HG03095 (cell line): ENCODE measurements around the gene CIDEC.

ENCODE experiments used
- ATAC-seq: cut with Tn5 transposase; IDR thresholded peaks from one replicate; pipeline ENCODE4 v1.9.1; 2021; ENCODE audit warnings: moderate library complexity; ENCODE audit not compliant: unreplicated experiment

CIDEC gene, protein sequence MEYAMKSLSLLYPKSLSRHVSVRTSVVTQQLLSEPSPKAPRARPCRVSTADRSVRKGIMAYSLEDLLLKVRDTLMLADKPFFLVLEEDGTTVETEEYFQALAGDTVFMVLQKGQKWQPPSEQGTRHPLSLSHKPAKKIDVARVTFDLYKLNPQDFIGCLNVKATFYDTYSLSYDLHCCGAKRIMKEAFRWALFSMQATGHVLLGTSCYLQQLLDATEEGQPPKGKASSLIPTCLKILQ

DNA sequence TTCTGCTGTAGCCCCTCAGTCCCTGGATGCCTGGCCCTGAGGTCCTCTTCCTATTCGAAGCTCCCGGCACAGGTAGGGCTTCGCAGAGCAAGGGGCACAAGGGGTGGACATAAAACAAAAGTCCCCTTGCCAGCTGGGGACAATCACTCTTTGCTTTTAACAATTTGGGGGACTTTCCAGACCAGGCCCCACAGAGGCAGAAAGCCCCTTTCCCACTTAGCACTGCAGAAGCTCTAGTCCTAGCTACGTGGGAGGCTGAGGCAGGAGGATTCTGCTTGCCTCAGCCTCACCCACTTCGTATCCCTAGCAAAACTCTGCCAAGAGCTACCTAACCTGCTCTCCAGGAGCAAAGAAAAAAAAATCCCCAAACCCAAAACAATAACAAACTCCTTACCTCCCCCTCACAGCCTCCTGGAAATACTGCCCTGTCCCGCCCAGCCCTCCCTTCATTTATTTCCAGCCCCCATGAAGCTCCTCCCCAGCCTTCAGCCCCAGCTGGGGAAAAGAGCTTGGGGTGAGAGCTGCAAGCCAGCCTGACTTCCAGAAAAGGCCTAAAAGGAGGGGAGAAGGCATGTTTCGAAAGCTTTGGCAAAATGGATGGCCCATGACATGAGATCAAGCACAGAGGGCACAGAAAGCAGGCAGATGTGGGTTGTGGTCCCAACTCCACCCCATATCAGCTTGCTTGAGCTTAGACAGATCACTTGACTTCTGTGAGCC lies at the start of gene CIDEC:
TSS of gene CIDEC (minus strand) at position 424 of the 720 bp plus-strand sequence. CDS start 1,767 bp downstream, outside the sequence.
- no peak for ATAC-seq

DNA sequence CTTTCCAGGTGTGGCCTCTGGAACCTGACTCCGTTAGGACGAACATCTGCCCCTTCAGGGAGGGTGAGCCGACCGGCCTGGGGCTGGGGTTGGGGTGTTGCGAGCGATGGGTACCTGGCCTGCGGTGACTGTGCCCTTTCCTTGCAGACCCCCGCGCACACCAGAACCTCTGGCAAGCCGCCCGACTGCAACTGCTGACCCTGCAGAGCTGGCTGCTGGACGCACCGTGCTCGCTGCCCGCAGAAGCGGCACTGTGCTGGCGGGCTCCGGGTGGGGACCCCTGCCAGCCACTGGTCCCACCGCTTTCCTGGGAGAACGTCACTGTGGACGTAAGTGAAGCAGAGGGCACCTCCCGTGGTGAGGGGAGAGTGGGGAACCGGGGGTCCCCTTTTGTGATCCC lies 48.1 kb upstream of the CIDEC start:
- ATAC-seq = no peak

DNA sequence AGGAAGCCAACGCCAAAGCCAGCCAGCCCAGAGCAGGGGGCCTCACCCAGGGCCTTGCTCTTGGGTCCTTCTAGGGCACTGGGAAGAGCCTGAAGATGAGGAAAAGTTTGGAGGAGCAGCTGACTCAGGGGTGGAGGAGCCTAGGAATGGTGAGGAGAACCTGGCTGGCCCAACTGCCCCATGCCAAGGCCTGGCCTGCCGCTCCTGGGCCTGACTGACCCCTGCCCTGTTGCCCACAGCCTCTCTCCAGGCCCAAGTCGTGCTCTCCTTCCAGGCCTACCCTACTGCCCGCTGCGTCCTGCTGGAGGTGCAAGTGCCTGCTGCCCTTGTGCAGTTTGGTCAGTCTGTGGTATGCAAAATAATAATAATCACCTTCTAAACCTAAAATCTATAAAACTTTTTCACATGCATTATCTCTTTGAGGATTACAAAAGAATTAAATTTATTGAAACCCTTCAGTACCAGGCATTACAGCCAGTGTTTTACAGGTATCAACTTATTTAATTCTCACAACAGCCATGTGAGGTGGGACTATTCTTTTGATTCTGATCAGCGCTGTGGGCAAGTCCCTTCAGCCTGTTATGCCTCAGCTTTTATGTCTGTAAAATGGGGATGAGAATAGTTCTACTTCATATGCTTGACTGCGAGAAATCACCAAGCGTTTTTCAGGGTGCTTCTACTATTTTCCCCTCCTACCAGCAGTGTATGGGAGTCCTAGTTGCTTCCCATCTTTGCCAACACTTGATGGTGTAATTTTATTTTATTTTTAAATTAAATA lies 38.4 kb upstream of the CIDEC start:
- no peak for ATAC-seq

DNA sequence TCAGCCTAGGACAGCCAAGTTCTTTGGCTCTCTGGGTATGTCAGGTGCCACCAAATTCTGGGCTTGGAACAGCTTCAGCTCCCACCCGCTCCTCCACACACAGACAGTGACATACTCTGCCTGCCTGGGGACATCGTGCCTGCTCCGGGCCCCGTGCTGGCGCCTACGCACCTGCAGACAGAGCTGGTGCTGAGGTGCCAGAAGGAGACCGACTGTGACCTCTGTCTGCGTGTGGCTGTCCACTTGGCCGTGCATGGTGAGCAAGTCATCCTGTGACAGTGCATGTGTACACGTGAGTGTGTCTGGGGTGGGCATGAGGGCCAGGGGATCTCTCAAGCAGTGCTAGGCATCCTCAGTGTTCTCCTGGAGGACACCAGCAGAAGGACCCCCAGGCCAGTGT lies 37.8 kb upstream of the CIDEC start:
- no peak for ATAC-seq

DNA sequence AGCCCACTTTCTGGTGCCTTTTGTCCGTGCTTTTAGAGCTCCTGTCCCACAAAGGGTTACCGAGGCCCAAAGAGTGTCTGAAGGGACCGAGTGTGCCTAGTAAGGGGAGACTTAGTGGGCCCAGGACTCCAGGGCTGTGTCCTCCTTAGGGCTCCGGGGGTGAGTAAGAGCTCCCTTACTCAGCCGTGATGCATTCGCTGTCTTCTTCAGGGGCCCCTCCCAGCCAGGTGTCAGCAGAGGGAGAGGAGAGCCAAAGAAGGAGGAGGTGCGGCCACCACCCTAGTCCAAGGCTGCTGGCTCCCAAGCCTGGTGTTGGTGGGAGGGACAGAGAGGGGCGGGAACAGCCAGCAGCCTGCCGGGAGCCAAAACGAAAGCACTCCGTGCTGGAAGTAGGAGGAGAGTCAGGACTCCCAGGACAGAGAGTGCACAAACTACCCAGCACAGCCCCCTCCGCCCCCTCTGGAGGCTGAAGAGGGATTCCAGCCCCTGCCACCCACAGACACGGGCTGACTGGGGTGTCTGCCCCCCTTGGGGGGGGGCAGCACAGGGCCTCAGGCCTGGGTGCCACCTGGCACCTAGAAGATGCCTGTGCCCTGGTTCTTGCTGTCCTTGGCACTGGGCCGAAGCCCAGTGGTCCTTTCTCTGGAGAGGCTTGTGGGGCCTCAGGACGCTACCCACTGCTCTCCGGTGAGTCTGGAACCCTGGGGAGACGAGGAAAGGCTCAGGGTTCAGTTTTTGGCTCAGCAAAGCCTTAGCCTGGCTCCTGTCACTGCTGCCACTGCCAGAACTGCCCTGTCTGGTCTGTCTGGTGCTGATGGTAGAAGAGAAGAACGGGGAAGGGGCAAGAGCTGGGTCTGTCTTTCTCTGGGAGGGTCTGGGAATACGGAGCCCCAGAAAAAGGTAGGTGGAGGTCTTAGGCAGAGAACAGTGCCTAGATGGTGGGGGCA lies 37.0 kb upstream of the CIDEC start, which contains the start of gene IL17RC:
TSS of gene IL17RC (plus strand) at position 365 of the 947 bp plus-strand sequence. CDS start at position 583, 218 bp downstream.
- no peak for ATAC-seq

DNA sequence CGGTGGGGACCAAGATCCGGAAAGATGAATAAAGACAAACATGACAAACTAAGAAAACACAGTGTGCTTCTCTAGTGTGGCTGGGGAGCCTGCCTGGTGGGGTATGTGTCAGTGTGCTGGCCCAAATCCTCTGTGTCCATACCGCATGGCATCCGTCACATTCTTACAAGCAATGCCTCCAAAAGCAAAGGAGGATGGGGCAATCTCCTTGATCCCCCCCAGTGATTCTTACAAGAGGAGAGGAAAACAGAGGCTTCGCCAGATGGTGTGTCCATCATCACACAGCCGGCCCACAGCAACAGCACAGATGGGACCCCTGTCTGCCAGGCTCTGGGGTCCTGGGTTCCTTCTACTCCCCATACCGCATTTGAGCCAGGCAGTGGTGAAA lies 36.3 kb upstream of the CIDEC start:
- ATAC-seq = no peak

DNA sequence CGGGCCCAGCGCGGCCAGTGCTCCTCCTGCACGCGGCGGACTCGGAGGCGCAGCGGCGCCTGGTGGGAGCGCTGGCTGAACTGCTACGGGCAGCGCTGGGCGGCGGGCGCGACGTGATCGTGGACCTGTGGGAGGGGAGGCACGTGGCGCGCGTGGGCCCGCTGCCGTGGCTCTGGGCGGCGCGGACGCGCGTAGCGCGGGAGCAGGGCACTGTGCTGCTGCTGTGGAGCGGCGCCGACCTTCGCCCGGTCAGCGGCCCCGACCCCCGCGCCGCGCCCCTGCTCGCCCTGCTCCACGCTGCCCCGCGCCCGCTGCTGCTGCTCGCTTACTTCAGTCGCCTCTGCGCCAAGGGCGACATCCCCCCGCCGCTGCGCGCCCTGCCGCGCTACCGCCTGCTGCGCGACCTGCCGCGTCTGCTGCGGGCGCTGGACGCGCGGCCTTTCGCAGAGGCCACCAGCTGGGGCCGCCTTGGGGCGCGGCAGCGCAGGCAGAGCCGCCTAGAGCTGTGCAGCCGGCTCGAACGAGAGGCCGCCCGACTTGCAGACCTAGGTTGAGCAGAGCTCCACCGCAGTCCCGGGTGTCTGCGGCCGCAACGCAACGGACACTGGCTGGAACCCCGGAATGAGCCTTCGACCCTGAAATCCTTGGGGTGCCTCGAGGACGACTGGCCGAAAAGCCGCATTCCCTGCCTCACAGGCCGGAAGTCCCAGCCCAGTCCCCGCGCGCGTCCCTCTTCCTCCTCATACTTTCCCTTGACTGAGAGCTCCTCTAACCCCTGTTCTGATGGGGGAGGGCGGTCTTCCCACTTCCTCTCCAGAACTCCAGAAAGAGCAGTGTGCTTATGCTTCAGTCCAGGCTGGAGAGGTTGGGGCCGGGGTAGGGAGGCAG lies 35.4 kb upstream of the CIDEC start:
- no peak for ATAC-seq

DNA sequence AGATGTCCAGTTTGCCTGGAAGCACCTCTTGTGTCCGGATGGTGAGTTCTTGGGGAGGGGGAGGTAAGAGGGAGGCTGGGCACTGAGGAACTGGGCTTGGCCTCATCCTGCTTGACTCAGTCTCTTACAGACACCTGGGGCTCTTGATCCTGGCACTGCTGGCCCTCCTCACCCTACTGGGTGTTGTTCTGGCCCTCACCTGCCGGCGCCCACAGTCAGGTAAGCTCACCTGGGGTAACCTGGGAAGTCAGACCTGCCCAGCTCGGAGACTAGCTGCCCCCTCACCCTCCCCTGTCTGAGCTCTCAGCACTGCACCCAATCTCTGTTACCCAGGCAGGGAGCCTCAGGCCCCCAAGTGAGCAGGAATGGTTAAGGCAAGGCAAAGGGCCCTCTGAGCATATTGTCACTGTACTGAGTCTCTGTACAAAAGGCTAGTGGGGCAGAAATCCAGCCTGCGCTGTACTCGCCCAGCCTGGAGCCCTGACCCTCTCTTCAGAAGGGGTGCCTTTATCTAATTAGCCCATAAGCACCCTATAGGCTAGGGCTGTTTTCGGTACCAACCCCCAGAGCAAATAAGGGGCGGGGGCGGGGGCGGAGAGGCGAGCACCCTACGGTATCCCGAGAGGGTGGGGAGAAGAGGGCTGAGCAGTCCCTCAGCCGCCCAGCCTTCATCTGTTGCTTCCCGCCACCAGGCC lies 34.7 kb upstream of the CIDEC start:
- no peak for ATAC-seq

DNA sequence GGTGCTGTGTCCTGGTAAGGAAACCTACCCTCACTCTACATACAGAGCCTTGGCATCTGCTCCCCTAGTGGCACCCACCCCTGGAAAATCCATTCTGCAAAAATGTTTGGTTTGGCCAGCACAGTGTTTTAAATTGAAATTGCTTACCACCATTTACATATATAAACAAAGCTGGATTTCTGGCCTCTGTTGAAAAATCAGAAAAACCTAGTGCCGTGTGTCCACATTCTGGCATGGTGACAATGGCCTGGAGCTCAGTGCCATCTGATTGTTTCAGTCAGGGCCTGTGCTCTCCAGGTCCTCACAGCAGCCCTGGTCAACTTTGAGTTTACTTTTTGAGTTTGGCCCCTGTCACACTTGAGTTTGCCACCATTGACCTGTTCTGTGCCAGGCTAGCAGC lies 34.0 kb upstream of the CIDEC start:
- ATAC-seq = no peak

DNA sequence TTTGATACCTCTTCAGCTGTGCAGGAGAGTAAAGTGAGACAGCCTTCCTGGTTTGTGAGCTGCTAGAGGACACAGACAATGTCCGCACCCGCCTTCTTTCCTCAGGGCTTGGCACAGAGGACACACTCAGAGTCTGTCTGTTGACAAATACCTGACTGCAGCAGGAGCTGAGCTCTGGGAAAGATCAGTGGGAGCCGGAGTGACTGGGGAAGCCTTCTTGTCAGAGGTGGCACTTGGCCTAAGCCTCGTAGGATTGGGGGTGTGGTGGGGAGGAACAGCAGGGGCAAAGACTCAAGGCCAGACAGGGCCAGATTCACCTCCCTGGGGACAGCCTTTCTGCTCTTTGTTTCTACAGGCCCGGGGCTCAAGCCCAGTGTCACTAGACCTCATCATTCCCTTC lies 33.5 kb upstream of the CIDEC start:
- no peak for ATAC-seq

DNA sequence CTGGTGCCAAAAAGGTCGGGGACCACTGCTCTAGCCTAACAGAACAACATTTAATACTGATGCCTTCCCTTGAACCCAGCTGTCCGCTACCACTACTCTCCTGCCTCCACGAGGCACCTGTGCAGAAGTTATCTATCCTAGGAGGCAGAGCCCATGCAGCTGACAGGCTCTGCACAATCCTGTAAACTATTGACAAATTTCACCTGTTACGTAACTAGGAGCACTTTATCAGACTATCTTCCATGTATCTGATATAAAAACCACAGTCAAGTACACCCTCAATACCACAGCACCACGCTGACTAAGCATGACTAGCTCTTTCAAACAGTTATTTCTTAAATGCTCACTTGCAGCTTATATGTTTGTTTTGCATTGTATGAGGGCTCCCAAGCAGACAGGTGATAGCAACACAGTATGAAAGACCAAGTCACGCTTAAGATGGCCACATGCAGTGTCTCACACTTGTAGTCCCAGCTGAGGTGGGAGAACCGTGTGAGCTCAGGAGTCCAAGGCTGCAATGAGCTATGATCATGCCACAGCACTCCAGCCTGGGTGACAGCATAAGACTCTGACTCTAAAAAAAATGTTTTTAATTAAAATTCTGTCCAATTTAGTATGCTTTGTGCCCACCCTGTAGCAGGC lies 32.4 kb upstream of the CIDEC start:
- ATAC-seq = no peak

DNA sequence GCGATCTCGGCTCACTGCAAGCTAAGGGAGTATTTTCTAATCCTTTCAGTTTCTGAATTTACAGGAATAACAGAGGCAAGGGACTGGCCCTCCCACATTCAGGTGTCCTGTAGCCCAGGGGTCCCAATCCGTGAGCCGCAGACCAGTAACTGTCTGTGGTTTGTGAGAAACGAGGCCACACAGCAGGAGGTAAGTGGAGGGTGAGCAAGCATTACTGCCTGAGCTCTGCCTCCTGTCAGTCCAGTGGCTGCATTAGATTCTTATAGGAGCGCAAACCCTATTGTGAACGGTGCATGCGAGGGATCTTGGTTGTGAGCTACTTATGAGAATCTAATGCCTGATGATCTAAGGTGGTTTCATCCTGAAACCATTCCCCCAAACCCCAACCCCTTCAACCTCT lies 31.8 kb upstream of the CIDEC start:
- ATAC-seq = no peak

DNA sequence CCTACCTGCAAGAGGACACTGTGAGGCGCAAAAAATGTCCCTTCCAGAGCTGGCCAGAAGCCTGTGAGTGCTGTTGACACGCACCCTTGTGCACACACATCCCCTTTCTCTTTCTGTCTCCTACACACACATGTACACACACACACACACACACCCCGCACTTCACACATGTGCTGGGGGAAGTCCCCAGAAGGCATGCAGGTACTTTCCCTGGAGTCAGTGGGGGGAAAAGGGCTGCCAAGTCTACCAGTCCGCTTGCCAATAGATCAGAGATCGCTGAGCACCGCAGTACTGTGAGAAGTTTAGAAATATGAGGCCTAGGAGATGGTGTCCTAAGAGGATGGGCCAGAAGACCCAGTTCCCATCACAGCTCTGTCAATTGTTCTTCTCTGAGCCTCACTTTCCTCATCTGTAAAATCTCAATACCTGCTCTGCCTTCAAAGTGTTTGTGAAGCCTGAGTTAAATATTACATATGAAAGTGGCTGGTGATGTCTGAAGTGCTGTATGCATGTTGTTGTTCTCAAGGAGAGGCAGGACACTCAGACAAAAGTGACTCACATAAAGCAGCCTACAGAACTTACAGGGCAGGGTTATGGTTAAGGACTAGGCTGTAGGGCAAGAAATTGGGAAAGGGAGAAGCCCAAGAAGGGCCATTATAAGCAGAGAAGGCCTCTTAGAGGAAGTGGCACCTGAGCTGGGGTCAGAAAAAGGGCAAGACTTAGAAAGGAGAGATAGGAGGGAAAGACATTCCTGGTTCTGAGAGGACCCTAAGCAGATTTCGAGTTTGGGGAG lies 29.4 kb upstream of the CIDEC start:
- no peak for ATAC-seq

DNA sequence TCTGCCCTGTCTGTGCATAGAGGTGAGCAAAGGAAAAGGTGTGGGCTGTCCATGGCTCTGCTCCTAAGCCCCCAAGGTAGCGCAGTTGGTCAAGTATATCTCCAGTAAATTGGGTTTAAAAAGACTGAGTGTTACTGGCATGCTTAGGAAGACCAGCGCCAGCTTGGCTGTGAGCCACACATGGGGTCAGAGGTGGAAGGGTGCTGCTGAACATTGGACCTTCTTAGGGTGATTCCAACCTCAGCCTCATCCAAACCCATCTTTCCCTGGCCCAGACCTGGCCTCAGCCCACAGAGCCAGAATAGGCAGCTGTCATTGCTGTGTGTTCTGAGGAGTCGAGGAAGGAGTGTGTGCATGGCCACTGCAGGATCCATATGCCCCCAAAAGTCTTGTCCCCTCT lies 28.2 kb upstream of the CIDEC start:
- ATAC-seq = no peak

DNA sequence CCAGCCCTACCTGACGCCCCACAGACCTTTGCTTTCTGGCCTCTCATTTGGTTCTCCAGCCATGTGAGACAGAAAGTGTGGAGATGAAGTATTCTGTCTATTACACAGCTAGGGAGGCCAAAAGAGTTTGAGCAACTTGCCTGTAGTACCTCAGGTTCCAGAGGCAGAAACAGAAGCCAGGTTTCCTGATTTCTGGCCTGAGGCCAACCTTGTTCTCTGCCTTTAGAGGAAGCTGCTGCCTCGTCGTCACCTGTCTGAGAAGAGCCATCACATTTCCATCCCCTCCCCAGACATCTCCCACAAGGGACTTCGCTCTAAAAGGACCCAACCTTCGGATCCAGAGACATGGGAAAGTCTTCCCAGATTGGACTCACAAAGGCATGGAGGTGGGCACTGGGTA lies 26.4 kb upstream of the CIDEC start:
- no peak for ATAC-seq

DNA sequence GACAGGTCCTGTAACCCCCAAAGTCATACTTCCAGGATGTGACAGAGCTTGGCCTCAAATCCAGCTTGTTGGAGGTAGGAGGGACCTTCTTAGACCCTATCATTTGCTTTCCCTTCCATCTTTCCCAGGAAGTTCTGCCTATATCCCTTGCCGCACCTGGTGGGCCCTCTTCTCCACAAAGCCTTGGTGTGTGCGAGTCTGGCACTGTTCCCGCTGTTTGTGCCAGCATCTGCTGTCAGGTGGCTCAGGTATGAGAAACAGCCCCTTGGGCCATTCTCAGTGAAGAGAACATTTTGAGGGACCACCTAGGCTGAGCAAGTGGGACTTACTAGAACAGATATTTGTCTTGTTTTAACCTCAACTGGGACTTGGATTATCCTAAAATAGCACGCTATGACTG lies 23.9 kb upstream of the CIDEC start:
- no peak for ATAC-seq

DNA sequence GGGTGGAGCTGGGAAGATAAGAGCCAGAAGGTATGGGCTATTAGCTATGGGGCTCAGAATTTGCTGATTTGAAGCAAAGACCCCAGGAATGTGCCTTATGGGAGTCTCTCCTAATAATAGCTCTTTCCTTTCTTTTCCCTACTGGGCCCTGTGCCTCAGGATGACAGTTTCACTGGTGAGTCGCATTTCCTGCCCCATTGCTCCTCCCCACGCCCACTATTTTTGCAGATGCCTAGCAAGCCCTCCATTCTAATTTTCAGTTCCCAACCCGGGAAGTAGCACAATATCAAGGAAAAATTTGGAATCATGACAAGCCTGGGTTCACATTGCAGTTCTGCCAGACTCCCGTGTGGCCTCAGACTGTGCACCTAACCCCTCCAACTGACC lies 23.2 kb upstream of the CIDEC start:
- no peak for ATAC-seq
